Uterus (tissue), 2 donors: ENCODE results near the gene ASB13.

Source experiments
- CTCF ChIP-seq, 4 experiments: fragments of 200-600 bp in 2 of 4; fragments of 450-650 bp in 2 of 4; sonication (generic) in 2 of 4; IDR thresholded peaks; one replicate each; pipeline ENCODE4 v1.5.1; 2016 to 2019; ENCODE audit warnings: antibody characterized with exemption in 4 of 4, mild to moderate bottlenecking in 2 of 4, moderate library complexity in 1 of 4
- POLR2A ChIP-seq, 2 donors: fragments of 450-650 bp; IDR thresholded peaks; one replicate each; pipeline ENCODE4 v1.6.1; 2016; ENCODE audit warnings: antibody characterized with exemption in 2 of 2, mild to moderate bottlenecking in 1 of 2, moderate library complexity in 1 of 2

GRCh38 chr10:5604961-5605360, 61.4 kb downstream of the ASB13 start:
- no peak for TF ChIP-seq CTCF (IDR thresholded peaks at IDR 0.05)
- TF ChIP-seq POLR2A (IDR thresholded peaks at IDR 0.05) = no peak
